ENCODE measurements around the gene PCDHA4. TPM values are rescaled to one million over a fixed set of nuclear protein-coding genes. Genes with fewer than 3 reads are reported as not detected.

PCDHA4 gene
- total RNA-seq, 1 experiment from 2014 or later, result 3.1 TPM

DNA sequence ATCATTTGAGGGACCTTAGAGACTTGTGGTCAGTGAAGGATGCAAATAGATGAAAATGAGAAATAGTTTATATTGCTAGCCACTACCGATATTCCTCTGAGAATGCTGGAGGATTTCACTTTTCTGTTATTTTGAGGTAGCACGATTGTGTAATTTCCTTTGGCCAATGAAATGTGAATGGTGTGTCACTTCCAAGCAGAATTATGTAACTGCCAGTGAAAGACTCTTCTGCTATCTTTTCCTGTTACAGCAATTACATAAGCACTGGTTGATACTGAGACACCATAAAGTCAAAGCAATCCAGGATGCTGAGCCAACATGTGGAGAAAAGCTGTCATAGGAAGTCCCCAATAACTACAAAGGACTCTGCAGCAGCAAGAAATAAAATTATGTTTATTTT, 15.8 kb upstream of the PCDHA4 start:
- Histone ChIP-seq H3K4me3 (ENCODE audit: low read depth in 2 of 2, low read length in 2 of 2) (no peak overlapping the region), H3K4me1 (ENCODE audit: control insufficient read depth, insufficient read depth, low read length) (no peaks in the 10 kb centered on the region; the same call in 1 of the 2 replicates), H3K9me3 (ENCODE audit: control insufficient read depth, insufficient read depth, low read depth, low read length) (peaks cover 45% of the 10 kb centered on the region), H3K36me3 (ENCODE audit: control insufficient read depth, insufficient read depth, low read length) (no peaks in the 10 kb centered on the region), H3K27ac (ENCODE audit: low read length) (no peak overlapping the region), H3K27me3 (ENCODE audit: control insufficient read depth, insufficient read depth, low read length) (no peaks in the 10 kb centered on the region)
- in situ Hi-C loops (cut with HindIII; ENCODE audit: low pct_unique_long_range_greater_than_20kb, low sequenced_read_pairs) (no loop called here), intact Hi-C loops (cut with micrococcal nuclease; ENCODE audit: unreplicated experiment) (no loop called here)
- ChIA-PET CTCF (no interaction called here), POLR2A (no interaction called here)
- DNase-seq (ENCODE audit: low read depth, low spot score) (no peak), ATAC-seq (no peak)
- TF ChIP-seq CTCF (IDR thresholded peaks at IDR 0.05) (no peak), SIN3A (IDR thresholded peaks at IDR 0.05; ENCODE audit: borderline replicate concordance, insufficient read depth, low read depth, low read length) (no peak), REST (IDR thresholded peaks at IDR 0.05; ENCODE audit: insufficient read depth in 1 of 2, low read depth in 2 of 2, low read length in 1 of 2) (no peak), POLR2AphosphoS5 (IDR thresholded peaks at IDR 0.05; ENCODE audit: low read depth, low read length) (no peak), TCF7L2 (IDR thresholded peaks at IDR 0.05; ENCODE audit: low read depth, low read length) (no peak)
- no TSS peak for BruUV-seq (replicated peaks)

DNA sequence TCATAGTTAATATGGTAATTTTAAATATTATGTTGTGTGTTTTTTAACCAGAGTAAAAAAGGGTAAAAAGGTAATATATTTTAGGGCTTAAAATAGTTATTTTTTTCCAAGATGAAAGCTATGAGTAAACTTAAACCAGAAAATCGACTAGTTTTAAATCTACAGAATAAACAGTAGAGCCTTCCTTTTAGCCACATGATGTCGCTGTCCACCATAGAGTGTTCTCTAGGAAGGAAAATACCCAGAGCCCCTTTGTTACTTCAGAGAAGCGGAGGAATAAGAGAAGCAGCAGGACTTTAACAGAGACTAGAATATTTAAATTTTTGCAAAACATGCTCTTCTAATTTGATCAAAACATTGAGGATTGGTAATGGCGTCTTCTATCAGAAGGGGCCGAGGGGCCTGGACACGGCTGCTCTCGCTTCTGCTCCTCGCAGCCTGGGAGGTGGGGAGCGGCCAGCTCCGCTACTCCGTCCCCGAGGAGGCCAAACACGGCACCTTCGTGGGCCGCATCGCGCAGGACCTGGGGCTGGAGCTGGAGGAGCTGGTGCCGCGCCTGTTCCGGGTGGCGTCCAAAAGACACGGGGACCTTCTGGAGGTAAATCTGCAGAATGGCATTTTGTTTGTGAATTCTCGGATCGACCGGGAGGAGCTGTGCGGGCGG, 12.1 kb upstream of the PCDHA4 start, which contains the start of gene PCDHA2:
PCDHA2 (plus strand) TSS at position 258 of the 664 bp plus-strand sequence.
- Histone ChIP-seq H3K9me3 (ENCODE audit: control insufficient read depth, insufficient read depth, low read depth, low read length) (peaks cover 45% of the 10 kb centered on the region), H3K36me3 (ENCODE audit: control insufficient read depth, insufficient read depth, low read length) (no peaks in the 10 kb centered on the region), H3K27ac (ENCODE audit: low read length) (no peak within 1 kb of the TSS), H3K27me3 (ENCODE audit: control insufficient read depth, insufficient read depth, low read length) (no peaks in the 10 kb centered on the region), H3K4me3 (ENCODE audit: low read depth in 2 of 2, low read length in 2 of 2) (no peak within 1 kb of the TSS), H3K4me1 (ENCODE audit: control insufficient read depth, insufficient read depth, low read length) (no peaks in the 10 kb centered on the region)
- in situ Hi-C loops (cut with HindIII; ENCODE audit: low pct_unique_long_range_greater_than_20kb, low sequenced_read_pairs) (no loop called here), intact Hi-C loops (cut with micrococcal nuclease; ENCODE audit: unreplicated experiment) (no loop called here)
- ATAC-seq, result no peak
- no peak for DNase-seq (ENCODE audit: low read depth, low spot score)
- ChIA-PET POLR2A (no interaction called here), CTCF (no interaction called here)
- BruUV-seq (replicated peaks), result no TSS peak
- TF ChIP-seq CTCF (IDR thresholded peaks at IDR 0.05) (no peak), POLR2AphosphoS5 (IDR thresholded peaks at IDR 0.05; ENCODE audit: low read depth, low read length) (no peak), SIN3A (IDR thresholded peaks at IDR 0.05; ENCODE audit: borderline replicate concordance, insufficient read depth, low read depth, low read length) (no peak), TCF7L2 (IDR thresholded peaks at IDR 0.05; ENCODE audit: low read depth, low read length) (no peak), REST (IDR thresholded peaks at IDR 0.05; ENCODE audit: insufficient read depth in 1 of 2, low read depth in 2 of 2, low read length in 1 of 2) (no peak)
